GM18868 (cell line): ENCODE results near the gene KDELR3.
"Not testable (repeated sequence)": the region's sequence is repeated elsewhere in the genome, so short reads cannot be mapped to it uniquely, and the experiment has no call there.

Experiments used
- ATAC-seq: cut with Tn5 transposase; IDR thresholded peaks from one replicate; pipeline ENCODE4 v1.9.1; 2021; ENCODE audit warnings: mild to moderate bottlenecking, moderate library complexity; ENCODE audit not compliant: unreplicated experiment

The KDELR3 gene

GRCh38 chr22:38455530-38456271 is 12.2 kb upstream of the KDELR3 start:
- ATAC-seq, result no peak

GRCh38 chr22:38456272-38456835 is 11.5 kb upstream of the KDELR3 start:
- no peak for ATAC-seq

- ATAC-seq, result no peak
Observed at GRCh38 chr22:38456841-38457699, 10.8 kb upstream of the KDELR3 start.

- ATAC-seq, result no peak
Observed at GRCh38 chr22:38460426-38460840, 7.5 kb upstream of the KDELR3 start.

GRCh38 chr22:38461057-38461413 is 6.9 kb upstream of the KDELR3 start:
- no peak for ATAC-seq

GRCh38 chr22:38461414-38462081 is 6.3 kb upstream of the KDELR3 start:
- no peak for ATAC-seq

GRCh38 chr22:38462960-38463784 is 4.7 kb upstream of the KDELR3 start:
- no peak for ATAC-seq

- ATAC-seq, result no peak
Observed at GRCh38 chr22:38464992-38465672, 2.8 kb upstream of the KDELR3 start.

- no peak for ATAC-seq
Observed at GRCh38 chr22:38465673-38466490, 2.0 kb upstream of the KDELR3 start.

- no peak for ATAC-seq
Observed at GRCh38 chr22:38467438-38467903, 425 bp upstream of the KDELR3 start.

GRCh38 chr22:38468443-38469305 is 778 bp downstream of the KDELR3 start:
- ATAC-seq, result no peak

- no peak for ATAC-seq
Observed at GRCh38 chr22:38469306-38469781, 1.4 kb downstream of the KDELR3 start.

- ATAC-seq, result not testable (repeated sequence)
Observed at GRCh38 chr22:38470179-38470578, 2.3 kb downstream of the KDELR3 start.

GRCh38 chr22:38471237-38471636 is 3.3 kb downstream of the KDELR3 start:
- no peak for ATAC-seq

- no peak for ATAC-seq
Observed at GRCh38 chr22:38474003-38474607, 6.2 kb downstream of the KDELR3 start.

GRCh38 chr22:38477585-38477984 is 9.7 kb downstream of the KDELR3 start:
- no peak for ATAC-seq

- ATAC-seq, result no peak
Observed at GRCh38 chr22:38479096-38479837, 11.4 kb downstream of the KDELR3 start.
